CD8-positive, alpha-beta memory T cell (primary cell): ENCODE results near the gene GAB2. TPM values are rescaled to one million over a fixed set of nuclear protein-coding genes. Genes with fewer than 3 reads are reported as not detected.

Source experiments
- CTCF ChIA-PET: fragments of 350-600 bp; sonication (Branson Sonifier 250); formaldehyde crosslinking; loops from one replicate; lab custom pipeline; 2021; ENCODE audit warnings: antibody characterized with exemption; lab: Charles Lee
- POLR2A ChIA-PET: fragments of 350-600 bp; sonication (Branson Sonifier 250); formaldehyde crosslinking; loops from one replicate; lab custom pipeline; 2021; ENCODE audit warnings: antibody characterized with exemption; lab: Charles Lee
- DNase-seq, 5 donors: peaks; one replicate each; pipeline versions ENCODE4 v3.0.0 to v3.0.0-alpha.2; 2020 to 2022; ENCODE audit warnings: mixed read lengths in 1 of 5
- H3K27ac ChIP-seq: one replicate; pipeline ENCODE4 v1.7.0; 2013; ENCODE audit warnings: low read depth, mild to moderate bottlenecking, low read length, moderate library complexity
- H3K27me3 ChIP-seq: 2 replicates; pipeline ENCODE4 v1.7.0; 2013; ENCODE audit warnings: low read length, mild to moderate bottlenecking; ENCODE audit not compliant: insufficient read depth, poor library complexity, severe bottlenecking
- H3K36me3 ChIP-seq: 2 replicates; pipeline ENCODE4 v1.7.0; 2013; ENCODE audit warnings: mild to moderate bottlenecking, low read length, moderate library complexity; ENCODE audit not compliant: insufficient read depth
- H3K4me1 ChIP-seq: 2 replicates; pipeline ENCODE4 v1.7.0; 2013; ENCODE audit warnings: mild to moderate bottlenecking, low read length, moderate library complexity; ENCODE audit not compliant: insufficient read depth
- H3K4me3 ChIP-seq: 2 replicates; pipeline ENCODE4 v1.7.0; 2013; ENCODE audit warnings: mild to moderate bottlenecking, low read length
- H3K9me3 ChIP-seq: 2 replicates; pipeline ENCODE4 v1.7.0; 2013; ENCODE audit warnings: mild to moderate bottlenecking, low read length
- H3K27ac Mint-ChIP-seq, 8 donors: one replicate each; pipeline ENCODE4 v1.8.0; 2020 to 2021; ENCODE audit warnings: mixed read lengths in 8 of 8, mild to moderate bottlenecking in 6 of 8, inconsistent platforms in 3 of 8, moderate library complexity in 3 of 8
- H3K27me3 Mint-ChIP-seq, 2 donors: one replicate each; pipeline ENCODE4 v1.8.0; 2020 to 2021; ENCODE audit warnings: mixed read lengths in 2 of 2, mild to moderate bottlenecking in 1 of 2, moderate library complexity in 1 of 2
- H3K36me3 Mint-ChIP-seq, 3 donors: one replicate each; pipeline ENCODE4 v1.8.0; 2020 to 2021; ENCODE audit warnings: mixed read lengths in 3 of 3, inconsistent platforms in 1 of 3, mild to moderate bottlenecking in 1 of 3
- H3K4me1 Mint-ChIP-seq, 3 donors: one replicate each; pipeline ENCODE4 v1.8.0; 2020 to 2021; ENCODE audit warnings: mixed read lengths in 3 of 3, inconsistent platforms in 1 of 3, mild to moderate bottlenecking in 1 of 3
- H3K4me3 Mint-ChIP-seq, 7 donors: one replicate each; pipeline ENCODE4 v1.8.0; 2020 to 2021; ENCODE audit warnings: mixed read lengths in 7 of 7, mild to moderate bottlenecking in 6 of 7, moderate library complexity in 4 of 7, inconsistent platforms in 2 of 7
- H3K9me3 Mint-ChIP-seq, 5 donors: one replicate each; pipeline ENCODE4 v1.8.0; 2020 to 2022; ENCODE audit warnings: mixed read lengths in 5 of 5, mild to moderate bottlenecking in 3 of 5, moderate library complexity in 2 of 5, inconsistent platforms in 1 of 5
- polyA plus RNA-seq: library from polyadenylated mRNA; unstranded; fragments of 300-500 nt; fragmentation: Illumina TruSeq; gene quantifications from one replicate; pipeline ENCODE4 v1.2.3, GENCODE V29; 2021
- total RNA-seq, 2 experiments: library from RNA; stranded (reverse); gene quantifications; one replicate each; pipeline ENCODE4 v1.2.3, GENCODE V29; 2021

The GAB2 gene
- total and polyA plus RNA-seq, 3 experiments from 2014 or later, result 2.9 to 4.3 TPM; not detected in 1

DNA sequence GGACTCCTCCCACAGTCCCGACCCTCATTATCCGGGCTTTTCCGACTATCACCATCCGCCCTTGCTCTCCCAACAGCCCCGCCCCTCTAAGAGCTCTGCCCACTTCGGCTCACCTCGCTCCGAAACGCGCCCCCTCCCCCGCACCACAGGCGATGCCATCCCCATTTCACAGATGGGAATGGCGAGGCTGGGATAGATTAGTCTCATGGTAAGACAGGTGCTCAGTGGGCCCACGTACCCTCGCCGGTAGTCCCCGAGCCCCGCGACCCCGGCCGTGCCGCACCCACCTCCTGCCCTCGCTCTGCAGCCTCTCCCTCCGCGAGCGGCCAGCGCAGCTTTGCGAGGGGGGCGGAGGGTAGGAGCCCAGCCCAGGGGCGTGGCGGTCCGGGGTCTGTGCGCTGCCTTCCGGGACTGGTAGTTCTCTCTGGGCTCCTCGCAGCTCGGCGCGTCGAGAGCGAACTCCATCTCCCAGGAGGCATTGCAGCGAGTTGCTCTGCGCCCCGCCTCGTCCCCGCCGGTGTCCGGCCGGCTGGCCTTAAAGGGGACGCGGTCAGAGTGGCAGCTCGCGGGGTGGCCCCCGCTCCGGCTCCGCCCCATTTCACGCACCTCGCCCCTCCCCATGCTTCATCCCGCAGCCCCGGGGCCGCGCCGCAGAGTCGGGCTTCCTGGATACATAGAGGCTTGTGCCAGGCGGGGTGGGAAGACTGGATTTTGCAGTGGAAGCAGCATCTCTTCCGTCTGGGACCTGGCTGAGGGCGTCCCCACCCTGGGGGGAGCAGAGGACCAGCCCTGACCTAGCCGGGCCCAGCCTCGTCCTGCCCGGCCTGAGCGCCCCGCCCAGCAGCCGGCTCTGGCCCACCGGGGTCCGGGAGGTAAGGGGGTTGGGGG, 229.1 kb downstream of the GAB2 start, which contains the start of the genes KCTD21 and USP35:
Gene KCTD21, minus strand, starts transcription at position 341 of the 888 bp plus-strand sequence. CDS start 14,072 bp downstream, outside the sequence.
Gene USP35, plus strand, starts transcription at position 634 of the 888 bp plus-strand sequence. CDS start 7,327 bp downstream, outside the sequence.
- H3K27me3 ChIP-seq, result no peaks in the 10 kb centered on the region
- H3K36me3 ChIP-seq, result no peaks in the 10 kb centered on the region
- DNase-seq, result peak; percentile 83 to 93 (median 86)
- H3K4me1 ChIP-seq, result peaks cover 38% of the 10 kb centered on the region
- Mint-ChIP-seq H3K4me1 (peaks cover 37 to 63% (median 52%) of the 10 kb centered on the region in 3 donors), H3K27ac (peak within 1 kb of the TSS; percentile 85 to 100 (median 98)), H3K36me3 (peaks cover 0 to 9% (median 0%) of the 10 kb centered on the region in 3 donors), H3K4me3 (peak within 1 kb of the TSS; percentile 96 to 100 (median 99)), H3K27me3 (peaks cover 0 to 1% of the 10 kb centered on the region in 2 donors), H3K9me3 (no peaks in the 10 kb centered on the region)
- ChIA-PET CTCF (interaction anchor here (1.0 to 2.1 kb wide), 6 partner anchors 12 to 194 kb away, joined by 3 to 6 read pairs (median 4); partner anchors contain the start of gene INTS4), POLR2A (interaction anchor here (1.1 to 3.4 kb wide), 4 partner anchors 14 to 194 kb away, joined by 3 to 12 read pairs (median 6); partner anchors contain the start of genes ALG8 and INTS4)
- no peaks in the 10 kb centered on the region for H3K9me3 ChIP-seq
- peak within 1 kb of the TSS; percentile 72 for H3K27ac ChIP-seq
- H3K4me3 ChIP-seq, result peak within 1 kb of the TSS; percentile 97

DNA sequence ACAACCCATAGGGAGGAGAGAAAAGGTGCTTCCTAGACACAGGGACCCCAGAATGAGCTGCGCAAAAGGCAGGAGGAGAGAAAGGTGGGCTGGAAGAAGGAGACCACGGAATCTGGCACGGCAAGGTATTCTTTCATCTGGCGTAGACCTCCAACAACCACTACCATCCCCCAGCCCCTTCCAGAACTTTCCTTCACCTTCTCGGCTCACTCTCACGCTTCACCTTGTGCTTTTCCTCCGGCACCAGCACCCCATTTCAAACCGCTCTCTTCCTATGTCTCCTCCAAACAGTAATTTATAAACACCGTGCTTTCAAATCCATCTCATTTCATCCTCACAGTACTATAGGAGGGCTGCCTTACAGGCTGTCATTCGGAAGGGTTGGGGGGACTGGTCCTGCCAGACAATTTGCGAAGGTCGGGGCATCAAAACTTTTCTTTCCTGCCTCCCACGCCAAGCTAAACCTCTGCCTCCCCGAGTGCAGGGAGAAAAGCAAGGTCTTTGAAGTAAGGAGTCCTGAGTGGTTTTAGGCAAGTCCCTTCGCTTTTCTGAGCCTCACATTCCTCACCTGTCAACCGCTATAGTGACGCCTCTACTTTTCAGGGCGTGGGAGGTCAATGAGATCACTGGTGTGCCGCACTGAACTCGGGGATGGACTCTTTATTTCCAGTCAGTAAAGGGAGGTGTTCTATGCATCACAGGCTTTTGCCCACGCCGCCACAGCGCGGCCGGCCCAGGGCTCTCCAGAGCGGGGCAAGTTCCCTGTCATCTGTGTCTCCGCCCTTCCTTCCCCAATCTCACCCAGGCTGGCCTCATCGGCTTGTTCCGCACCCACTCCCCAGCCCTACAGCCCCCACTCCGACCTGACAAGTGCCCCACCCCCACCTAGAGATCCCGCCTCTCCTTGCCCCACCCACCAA, 230.0 kb downstream of the GAB2 start:
- H3K9me3 ChIP-seq, result no peaks in the 10 kb centered on the region
- Mint-ChIP-seq H3K27me3 (peaks cover 0 to 1% of the 10 kb centered on the region in 2 donors), H3K27ac (peak overlapping the region; percentile 85 to 100 (median 98)), H3K4me3 (peak overlapping the region; percentile 96 to 100 (median 99)), H3K4me1 (peaks cover 32 to 59% (median 45%) of the 10 kb centered on the region in 3 donors), H3K36me3 (peaks cover 0 to 13% (median 0%) of the 10 kb centered on the region in 3 donors), H3K9me3 (no peaks in the 10 kb centered on the region)
- H3K4me1 ChIP-seq, result peaks cover 35% of the 10 kb centered on the region
- POLR2A ChIA-PET, result interaction anchor here (1.1 to 3.4 kb wide), 4 partner anchors 15 to 193 kb away, joined by 3 to 12 read pairs (median 6); partner anchors contain the start of genes ALG8 and INTS4
- H3K4me3 ChIP-seq, result peak overlapping the region; percentile 97
- no peaks in the 10 kb centered on the region for H3K27me3 ChIP-seq
- H3K36me3 ChIP-seq, result no peaks in the 10 kb centered on the region
- peak in 3 of 5 donors; percentile 69 to 78 (median 70) for DNase-seq
- peak overlapping the region; percentile 72 for H3K27ac ChIP-seq
- CTCF ChIA-PET, result interaction anchor here (1.0 to 2.1 kb wide), 4 partner anchors 13 to 193 kb away, joined by 3 to 6 read pairs (median 4); partner anchors contain the start of gene INTS4

DNA sequence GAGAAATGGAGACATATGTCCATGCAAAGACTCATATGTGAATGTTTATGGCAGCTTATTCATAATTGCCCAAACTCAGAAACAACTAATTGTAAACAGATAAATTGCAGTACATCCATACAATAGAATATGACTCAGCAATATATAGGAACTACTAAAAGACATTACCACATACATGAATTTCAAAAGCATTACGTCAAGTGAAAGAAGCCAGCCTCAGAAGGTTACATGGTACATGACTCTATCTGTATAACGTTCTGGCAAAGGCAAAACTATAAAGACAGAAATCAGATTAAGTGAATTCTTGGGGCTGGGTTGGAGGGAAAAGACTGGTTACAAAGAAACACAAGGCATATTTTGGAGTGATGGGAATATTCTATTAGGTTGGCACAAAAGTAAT, 236.4 kb downstream of the GAB2 start:
- peak overlapping the region in 2 of 8 donors; percentile 4 to 38 for H3K27ac Mint-ChIP-seq
- no peak overlapping the region for H3K4me3 Mint-ChIP-seq
- H3K4me3 ChIP-seq, result no peak overlapping the region
- CTCF ChIA-PET, result no interaction called here
- no peak for DNase-seq
- no peaks in the 10 kb centered on the region for H3K9me3 Mint-ChIP-seq
- no peaks in the 10 kb centered on the region for H3K36me3 ChIP-seq
- H3K27me3 ChIP-seq, result no peaks in the 10 kb centered on the region
- peaks cover 2 to 18% (median 11%) of the 10 kb centered on the region in 3 donors for H3K36me3 Mint-ChIP-seq
- H3K27ac ChIP-seq, result no peak overlapping the region
- POLR2A ChIA-PET, result no interaction called here
- no peaks in the 10 kb centered on the region for H3K9me3 ChIP-seq
- peaks cover 0 to 11% (median 5%) of the 10 kb centered on the region in 3 donors for H3K4me1 Mint-ChIP-seq
- H3K27me3 Mint-ChIP-seq, result no peaks in the 10 kb centered on the region
- H3K4me1 ChIP-seq, result no peaks in the 10 kb centered on the region

DNA sequence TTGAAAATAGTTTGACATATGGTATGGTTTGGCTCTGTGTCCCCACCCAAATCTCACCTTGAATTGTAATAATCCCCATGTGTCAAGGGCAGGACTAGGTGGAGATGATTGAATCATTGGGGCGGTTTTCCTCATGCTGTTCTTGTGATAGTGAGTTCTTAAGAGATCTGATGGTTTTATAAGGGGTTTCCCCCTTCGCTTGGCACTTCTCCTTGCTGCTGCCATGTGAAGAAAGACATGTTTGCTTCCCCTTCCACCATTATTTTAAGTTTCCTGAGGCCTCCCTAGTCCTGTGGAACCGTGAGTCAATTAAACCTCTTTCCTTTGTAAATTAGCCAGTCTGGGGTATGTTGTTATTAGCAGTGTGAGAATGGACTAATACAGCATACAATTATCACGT, 236.9 kb downstream of the GAB2 start:
- H3K9me3 Mint-ChIP-seq, result no peaks in the 10 kb centered on the region
- H3K4me1 ChIP-seq, result no peaks in the 10 kb centered on the region
- H3K36me3 ChIP-seq, result no peaks in the 10 kb centered on the region
- no peaks in the 10 kb centered on the region for H3K27me3 Mint-ChIP-seq
- no peak overlapping the region for H3K4me3 Mint-ChIP-seq
- ChIA-PET POLR2A (no interaction called here), CTCF (no interaction called here)
- DNase-seq, result peak in 1 of 5 donors; percentile 1
- H3K4me3 ChIP-seq, result no peak overlapping the region
- H3K36me3 Mint-ChIP-seq, result peaks cover 4 to 18% (median 14%) of the 10 kb centered on the region in 3 donors
- H3K9me3 ChIP-seq, result no peaks in the 10 kb centered on the region
- peaks cover 0 to 11% (median 5%) of the 10 kb centered on the region in 3 donors for H3K4me1 Mint-ChIP-seq
- H3K27ac Mint-ChIP-seq, result peak overlapping the region in 2 of 8 donors; percentile 4 to 73
- H3K27ac ChIP-seq, result no peak overlapping the region
- H3K27me3 ChIP-seq, result no peaks in the 10 kb centered on the region

DNA sequence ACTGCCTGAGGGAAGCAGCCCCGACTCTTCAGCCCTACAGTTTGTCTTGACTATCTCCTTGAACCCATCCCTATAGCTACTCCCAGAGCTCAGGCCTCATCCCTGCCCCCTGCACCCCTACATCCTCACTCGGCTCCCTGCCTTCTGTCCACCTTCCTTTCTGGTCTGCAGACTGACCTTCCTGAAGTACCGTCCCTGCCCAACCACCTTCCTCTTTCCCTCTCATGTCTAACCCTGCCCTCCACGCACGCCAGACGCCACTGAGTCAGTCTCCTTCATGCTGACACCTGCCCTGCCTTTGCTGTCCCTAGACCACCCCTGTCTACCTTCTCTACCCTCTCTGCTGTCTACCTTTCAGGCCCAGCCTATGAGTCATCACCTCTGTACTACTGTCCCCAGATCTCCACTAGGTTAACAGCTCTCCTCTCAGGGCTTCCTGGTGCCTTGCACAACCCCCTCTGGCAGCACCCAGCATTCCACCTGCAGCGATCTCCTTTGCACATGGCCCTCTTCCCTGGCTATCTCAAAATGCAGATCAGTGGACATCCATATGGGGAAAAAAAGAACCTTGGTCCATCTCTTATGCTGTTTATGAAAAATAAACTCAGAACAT, 238.1 kb downstream of the GAB2 start:
- Mint-ChIP-seq H3K36me3 (peaks cover 6 to 20% (median 14%) of the 10 kb centered on the region in 3 donors), H3K27ac (peak overlapping the region in 2 of 8 donors; percentile 13 to 48), H3K4me1 (peaks cover 0 to 11% (median 5%) of the 10 kb centered on the region in 3 donors), H3K9me3 (no peaks in the 10 kb centered on the region), H3K27me3 (no peaks in the 10 kb centered on the region), H3K4me3 (no peak overlapping the region)
- Histone ChIP-seq H3K36me3 (no peaks in the 10 kb centered on the region), H3K4me3 (no peak overlapping the region), H3K9me3 (no peaks in the 10 kb centered on the region), H3K27ac (no peak overlapping the region), H3K4me1 (no peaks in the 10 kb centered on the region), H3K27me3 (no peaks in the 10 kb centered on the region)
- ChIA-PET POLR2A (no interaction called here), CTCF (interaction anchor here (0.5 kb wide), 1 partner anchor 32 kb away, joined by 3 read pairs; no protein-coding TSS in a partner anchor)
- peak in 1 of 5 donors; percentile 35 for DNase-seq

DNA sequence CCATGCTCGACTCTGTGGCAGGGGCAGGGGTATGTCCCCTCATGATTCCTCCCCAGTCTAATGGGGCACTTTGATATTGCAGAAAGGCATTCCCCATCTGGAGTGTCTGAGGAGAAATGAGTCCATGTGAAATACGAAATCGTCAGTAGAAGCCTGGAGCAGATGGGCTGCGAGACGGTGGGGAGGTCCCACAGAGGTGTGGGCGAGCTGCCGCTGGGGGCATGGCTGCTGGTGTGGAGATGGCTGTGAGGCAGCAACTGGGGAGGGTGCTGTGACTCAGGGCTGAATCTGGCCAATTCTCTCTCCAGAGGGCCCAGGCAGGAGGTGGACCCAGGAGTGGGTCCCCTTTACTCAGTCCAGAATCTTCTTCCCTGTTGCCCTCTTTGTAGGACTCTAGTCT, 240.4 kb downstream of the GAB2 start:
- H3K4me3 Mint-ChIP-seq, result no peak overlapping the region
- Histone ChIP-seq H3K4me3 (no peak overlapping the region), H3K4me1 (no peaks in the 10 kb centered on the region), H3K9me3 (no peaks in the 10 kb centered on the region), H3K36me3 (no peaks in the 10 kb centered on the region), H3K27me3 (no peaks in the 10 kb centered on the region), H3K27ac (no peak overlapping the region)
- ChIA-PET POLR2A (no interaction called here), CTCF (no interaction called here)
- no peaks in the 10 kb centered on the region for H3K27me3 Mint-ChIP-seq
- H3K4me1 Mint-ChIP-seq, result peaks cover 0 to 11% (median 0%) of the 10 kb centered on the region in 3 donors
- H3K27ac Mint-ChIP-seq, result no peak overlapping the region
- no peaks in the 10 kb centered on the region for H3K9me3 Mint-ChIP-seq
- peak in 1 of 5 donors; percentile 32 for DNase-seq
- peaks cover 14 to 38% (median 23%) of the 10 kb centered on the region in 3 donors for H3K36me3 Mint-ChIP-seq
